OCI-LY1 (cell line): Measurements from ENCODE around the gene CHMP1A.
"Not testable (repeated sequence)": the region's sequence is repeated elsewhere in the genome, so short reads cannot be mapped to it uniquely, and the experiment has no call there.

Source experiments
- H2AFZ ChIP-seq: fragments of 200-600 bp; sonication (generic), shearing (Covaris generic); 2 replicates; pipeline ENCODE4 v1.6.0; 2014; ENCODE audit warnings: antibody characterized with exemption, mild to moderate bottlenecking, low read length
- H3F3A ChIP-seq: fragments of 200-600 bp; sonication (generic), shearing (Covaris generic); 2 replicates; pipeline ENCODE4 v1.6.0; 2014; ENCODE audit warnings: mild to moderate bottlenecking, antibody characterized with exemption, low read length, moderate library complexity; ENCODE audit not compliant: insufficient read depth
- H3K27ac ChIP-seq: fragments of 200-600 bp; sonication (generic); 2 replicates; pipeline ENCODE4 v1.5.1; 2014; ENCODE audit warnings: low read length, mixed run types, mild to moderate bottlenecking, low read depth; ENCODE audit not compliant: poor library complexity, severe bottlenecking
- H3K27me3 ChIP-seq: fragments of 200-600 bp; sonication (generic); 2 replicates; pipeline ENCODE4 v1.6.0; 2014; ENCODE audit warnings: antibody characterized with exemption, mild to moderate bottlenecking, low read length, moderate library complexity; ENCODE audit not compliant: insufficient read depth
- H3K36me3 ChIP-seq: fragments of 200-600 bp; sonication (generic); 2 replicates; pipeline ENCODE4 v1.6.1; 2014; ENCODE audit warnings: mild to moderate bottlenecking, antibody characterized with exemption, low read length, moderate library complexity, mixed read lengths; ENCODE audit not compliant: insufficient read depth
- H3K4me1 ChIP-seq: fragments of 200-600 bp; sonication (generic); 2 replicates; pipeline ENCODE4 v1.5.1; 2014; ENCODE audit warnings: mild to moderate bottlenecking, low read length, moderate library complexity; ENCODE audit not compliant: insufficient read depth, severe bottlenecking
- H3K4me2 ChIP-seq: fragments of 200-600 bp; sonication (generic), shearing (Covaris generic); 2 replicates; pipeline ENCODE4 v1.6.1; 2014; ENCODE audit warnings: low read length
- H3K4me3 ChIP-seq: fragments of 200-600 bp; sonication (generic); 2 replicates; pipeline ENCODE4 v1.5.1; 2014; ENCODE audit warnings: low read length, low read depth, mild to moderate bottlenecking, mixed read lengths; ENCODE audit not compliant: poor library complexity, severe bottlenecking
- H3K79me2 ChIP-seq: fragments of 200-600 bp; shearing (Covaris generic); 2 replicates; pipeline ENCODE4 v1.6.1; 2016; ENCODE audit warnings: mixed run types, low read length, mixed read lengths; ENCODE audit not compliant: insufficient read depth
- H3K9ac ChIP-seq: fragments of 200-600 bp; sonication (generic), shearing (Covaris generic); 2 replicates; pipeline ENCODE4 v1.6.1; 2014; ENCODE audit warnings: mild to moderate bottlenecking, low read length, mixed read lengths
- H3K9me2 ChIP-seq: fragments of 200-600 bp; sonication (generic), shearing (Covaris generic); 2 replicates; pipeline ENCODE4 v1.6.1; 2014; ENCODE audit warnings: low read depth, mild to moderate bottlenecking, low read length, mixed read lengths
- H3K9me3 ChIP-seq: fragments of 200-600 bp; shearing (Covaris generic); 2 replicates; pipeline ENCODE4 v1.6.1; 2014; ENCODE audit warnings: low read length, mixed read lengths
- H4K20me1 ChIP-seq: fragments of 200-600 bp; sonication (generic), shearing (Covaris generic); 2 replicates; pipeline ENCODE4 v1.6.0; 2016; ENCODE audit warnings: mild to moderate bottlenecking, low read length; ENCODE audit not compliant: insufficient read depth
- CTCF ChIP-seq: fragments of 200-600 bp; sonication (generic), shearing (Covaris generic); IDR thresholded peaks from 2 replicates; pipeline ENCODE4 v1.5.1; 2017; ENCODE audit warnings: mild to moderate bottlenecking, antibody characterized with exemption, low read length, moderate library complexity, mixed read lengths
- EZH2 ChIP-seq: fragments of 200-600 bp; sonication (generic), shearing (Covaris generic); IDR thresholded peaks from 2 replicates; pipeline ENCODE4 v1.8.0; 2017; ENCODE audit warnings: borderline replicate concordance, mixed run types, mild to moderate bottlenecking, antibody characterized with exemption, low read length, moderate library complexity, mixed read lengths

The CHMP1A gene

GRCh38 chr16:89678258-89678657, 20.8 kb upstream of the CHMP1A start:
- Histone ChIP-seq H3K79me2 (no peaks in the 10 kb centered on the region), H3K9ac (no peak overlapping the region), H3K9me2 (no peaks in the 10 kb centered on the region), H2AFZ (no peak overlapping the region), H3K27me3 (no peaks in the 10 kb centered on the region), H3K4me1 (no peaks in the 10 kb centered on the region), H3F3A (no peaks in the 10 kb centered on the region), H3K36me3 (peaks cover 23% of the 10 kb centered on the region), H3K9me3 (no peaks in the 10 kb centered on the region), H4K20me1 (no peaks in the 10 kb centered on the region), H3K4me2 (no peak overlapping the region), H3K4me3 (no peak overlapping the region), H3K27ac (no peak overlapping the region)
- TF ChIP-seq CTCF (no peak), EZH2 (no peak)

GRCh38 chr16:89672177-89672941, 14.9 kb upstream of the CHMP1A start:
- Histone ChIP-seq H3K4me2 (no peak overlapping the region), H3K4me1 (no peaks in the 10 kb centered on the region), H3K27ac (no peak overlapping the region), H3K36me3 (peaks cover 9% of the 10 kb centered on the region; the same call in 1 of the 2 replicates), H2AFZ (no peak overlapping the region), H3K27me3 (no peaks in the 10 kb centered on the region), H4K20me1 (no peaks in the 10 kb centered on the region), H3K4me3 (no peak overlapping the region), H3F3A (no peaks in the 10 kb centered on the region), H3K9me3 (0 out of 2 replicates have a peak, but pooled peaks cover 9% of the 10 kb centered on the region), H3K9ac (no peak overlapping the region), H3K9me2 (no peaks in the 10 kb centered on the region), H3K79me2 (no peaks in the 10 kb centered on the region)
- TF ChIP-seq EZH2, result no peak
- TF ChIP-seq CTCF, result no peak

- not testable (repeated sequence) for H3K4me2 ChIP-seq, H3K36me3 ChIP-seq, H3K27me3 ChIP-seq, H3F3A ChIP-seq, H3K4me1 ChIP-seq, H3K9me2 ChIP-seq, H3K9me3 ChIP-seq, H3K27ac ChIP-seq, H2AFZ ChIP-seq, H3K9ac ChIP-seq, H4K20me1 ChIP-seq, H3K4me3 ChIP-seq, H3K79me2 ChIP-seq
Measured at GRCh38 chr16:89671565-89671964, 14.1 kb upstream of the CHMP1A start.
